ENCODE data around the gene CLIP2.
A peak's percentile ranks its signal among the peaks of the same experiment; 100 is the strongest.
"Not testable (repeated sequence)": the region's sequence is repeated elsewhere in the genome, so short reads cannot be mapped to it uniquely, and the experiment has no call there.

Gene CLIP2

DNA sequence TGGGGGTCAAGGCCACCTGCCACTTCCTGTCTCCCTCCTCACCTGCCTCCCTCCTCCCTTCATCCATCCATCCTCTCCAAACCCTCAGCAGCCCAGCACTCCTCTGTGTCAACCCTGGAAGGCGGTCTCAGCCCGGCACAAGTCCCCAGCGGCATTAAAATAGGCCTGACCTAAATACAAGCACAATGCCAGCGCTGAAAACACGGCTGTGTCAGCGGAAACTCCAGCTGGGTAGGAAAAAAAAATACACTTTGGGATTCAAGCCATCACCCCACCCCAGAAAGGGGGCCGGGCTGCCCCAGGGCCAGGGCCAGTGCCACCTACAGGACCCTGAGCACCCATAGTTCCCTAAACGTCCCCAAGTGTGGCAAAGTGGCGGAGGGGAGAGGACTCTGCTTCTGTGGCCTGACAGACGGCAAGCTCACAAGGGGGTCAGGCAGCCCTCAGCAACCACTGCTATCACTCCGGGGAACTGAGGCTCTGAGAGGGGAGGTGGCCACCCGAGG, 141.8 kb downstream of the CLIP2 start:
- no peak for DNase-seq (ENCODE audit: low read depth in 2 of 2)

DNA sequence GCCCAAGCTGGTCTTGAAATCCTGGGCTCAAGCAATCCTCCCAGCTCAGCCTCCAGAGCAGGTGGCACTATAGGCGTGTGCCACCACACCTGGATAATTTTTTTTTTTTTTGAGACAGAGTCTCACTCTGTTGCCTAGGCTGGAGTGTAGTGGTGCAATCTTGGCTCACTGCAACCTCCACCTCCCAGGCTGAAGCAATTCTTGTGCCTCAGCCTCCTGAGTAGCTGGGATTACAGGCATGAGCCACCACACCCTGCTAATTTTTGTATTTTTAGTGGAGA, 148.0 kb downstream of the CLIP2 start:
- not testable (repeated sequence) for DNase-seq (ENCODE audit: low read depth in 2 of 2)

DNA sequence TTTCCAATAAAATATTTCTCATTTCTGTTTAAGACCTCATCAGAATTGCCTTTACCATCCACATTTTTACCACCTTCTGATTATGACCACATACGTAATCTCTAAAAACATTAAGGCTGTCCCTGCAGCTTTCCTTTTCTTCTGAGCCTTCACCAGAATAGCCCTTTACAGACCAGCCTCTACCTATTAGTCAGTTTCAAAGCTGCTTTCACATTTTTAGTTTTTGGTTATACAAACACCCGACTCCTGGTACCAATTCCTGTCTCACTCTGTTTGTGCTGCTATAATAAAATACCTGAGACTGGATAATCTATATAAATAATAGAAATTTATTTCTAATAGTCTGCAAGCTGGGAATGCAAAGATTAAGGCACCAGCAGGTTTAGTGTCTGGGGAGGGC, 149.1 kb downstream of the CLIP2 start:
- no peak for DNase-seq (ENCODE audit: low read depth in 2 of 2)

DNA sequence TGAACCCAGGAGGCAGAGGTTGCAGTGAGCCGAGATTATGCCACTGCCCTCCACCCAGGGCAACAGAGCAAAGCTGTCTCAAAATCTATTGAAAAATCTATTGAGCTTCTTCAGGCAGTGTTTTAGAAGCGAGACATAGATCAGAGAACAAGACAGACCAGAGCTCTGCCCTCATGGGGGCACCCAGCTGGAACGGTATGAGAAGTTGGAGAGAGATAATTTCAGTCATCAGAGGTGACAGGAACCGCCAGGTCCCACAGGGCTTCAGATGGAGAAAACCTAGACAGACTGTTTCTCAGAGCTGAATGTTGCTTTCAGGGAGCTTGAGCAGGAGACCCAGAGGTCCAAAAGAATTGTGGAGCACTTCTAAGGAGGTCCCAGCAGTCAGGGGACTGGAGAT, 150.3 kb downstream of the CLIP2 start:
- no peak for DNase-seq (ENCODE audit: low read depth in 2 of 2)

DNA sequence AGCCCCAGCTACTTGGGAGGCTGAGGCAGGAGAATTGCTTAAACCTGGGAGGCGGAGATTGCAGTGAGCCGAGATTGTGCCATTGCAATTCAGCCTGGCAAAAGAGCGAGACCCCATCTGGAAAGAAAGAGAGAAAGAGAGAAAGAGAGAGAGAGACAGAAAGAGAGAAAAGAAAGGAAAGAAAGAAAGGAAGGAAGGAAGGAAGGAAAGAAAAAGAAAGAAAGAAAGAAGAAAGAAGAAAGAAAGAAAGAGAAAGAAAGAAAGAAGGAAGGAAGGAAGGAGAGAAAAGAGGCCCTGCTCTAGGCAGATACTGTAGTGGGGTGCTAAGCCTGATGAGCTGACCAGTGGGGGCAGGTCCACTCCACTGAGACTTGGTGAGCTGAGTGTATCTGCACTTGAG, 150.9 kb downstream of the CLIP2 start:
- not testable (repeated sequence) for DNase-seq (ENCODE audit: low read depth in 2 of 2)

DNA sequence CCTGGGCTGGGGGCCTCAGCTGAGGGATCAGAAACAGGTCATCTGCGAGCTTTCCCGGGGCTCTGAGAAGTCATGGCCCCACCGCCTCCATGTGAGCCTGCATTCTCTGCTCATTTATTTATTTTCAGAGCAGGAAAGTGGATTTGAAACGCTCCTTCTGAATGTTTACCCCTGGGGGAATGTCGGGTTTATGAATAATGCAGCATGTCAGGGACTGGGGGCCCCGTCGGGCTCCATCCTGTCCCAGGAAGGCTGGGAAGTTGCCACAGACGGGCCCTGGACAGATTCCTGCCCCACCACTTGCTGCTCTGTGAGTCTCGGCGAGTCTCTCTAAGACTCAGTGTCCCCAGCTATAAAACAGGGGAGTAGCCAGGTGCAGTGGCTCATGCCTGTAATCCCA, 152.6 kb downstream of the CLIP2 start:
- DNase-seq (ENCODE audit: low read depth in 2 of 2), result no peak

DNA sequence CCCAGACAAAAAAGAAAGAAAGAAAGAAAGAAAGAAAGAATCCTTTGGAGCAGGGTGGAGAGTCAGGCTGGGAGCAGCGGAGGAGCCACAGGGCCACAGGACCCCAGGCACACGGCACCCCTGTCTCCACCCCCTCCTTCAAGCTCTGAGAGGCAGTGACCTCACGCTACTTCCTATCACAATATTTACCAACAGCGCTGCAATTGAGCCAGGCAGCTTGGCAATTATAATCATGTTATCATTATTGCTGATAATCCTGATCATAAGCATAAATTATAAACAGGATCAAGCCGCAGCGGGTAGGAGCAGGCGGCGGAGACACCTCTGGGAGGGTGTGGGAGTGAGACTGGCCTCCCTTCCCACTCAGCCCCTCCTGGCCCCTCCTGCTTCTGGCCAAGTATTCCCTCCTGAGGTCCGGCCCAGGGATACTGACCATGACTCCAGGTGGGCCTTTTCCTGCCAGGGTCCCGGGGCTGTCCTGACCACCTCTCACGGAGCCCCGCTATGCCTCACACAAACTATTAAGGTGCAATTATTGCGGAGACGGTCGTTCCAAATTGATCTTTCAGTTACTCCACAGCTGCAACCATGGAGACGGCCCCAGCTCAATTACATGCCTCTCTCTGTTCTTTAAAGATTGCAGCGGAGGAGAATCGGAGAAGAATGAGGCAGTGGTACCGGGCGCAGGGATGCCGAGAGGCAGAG, 154.5 kb downstream of the CLIP2 start:
- DNase-seq (ENCODE audit: low read depth in 2 of 2), result no peak

DNA sequence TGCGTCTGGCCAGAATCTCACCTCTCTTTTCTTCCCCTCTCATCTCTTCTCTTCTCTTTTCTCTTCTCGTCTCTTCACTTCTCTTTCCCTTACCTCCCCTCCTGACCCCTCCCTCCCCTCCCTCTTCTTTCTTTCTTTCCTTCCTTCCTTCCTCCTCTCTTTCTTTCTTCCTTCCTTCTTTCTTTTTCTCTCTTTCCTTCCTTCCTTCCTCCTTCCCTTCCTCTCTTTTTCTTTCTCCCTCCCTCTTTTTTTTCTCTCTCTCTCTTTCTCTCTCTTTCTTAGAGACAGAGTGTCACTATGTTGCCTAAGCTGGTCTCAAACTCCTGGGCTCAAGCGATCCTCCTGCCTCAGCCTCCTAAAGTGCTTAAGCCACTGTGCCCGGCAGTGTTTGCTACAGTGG, 159.9 kb downstream of the CLIP2 start:
- no peak for DNase-seq (ENCODE audit: low read depth in 2 of 2)

DNA sequence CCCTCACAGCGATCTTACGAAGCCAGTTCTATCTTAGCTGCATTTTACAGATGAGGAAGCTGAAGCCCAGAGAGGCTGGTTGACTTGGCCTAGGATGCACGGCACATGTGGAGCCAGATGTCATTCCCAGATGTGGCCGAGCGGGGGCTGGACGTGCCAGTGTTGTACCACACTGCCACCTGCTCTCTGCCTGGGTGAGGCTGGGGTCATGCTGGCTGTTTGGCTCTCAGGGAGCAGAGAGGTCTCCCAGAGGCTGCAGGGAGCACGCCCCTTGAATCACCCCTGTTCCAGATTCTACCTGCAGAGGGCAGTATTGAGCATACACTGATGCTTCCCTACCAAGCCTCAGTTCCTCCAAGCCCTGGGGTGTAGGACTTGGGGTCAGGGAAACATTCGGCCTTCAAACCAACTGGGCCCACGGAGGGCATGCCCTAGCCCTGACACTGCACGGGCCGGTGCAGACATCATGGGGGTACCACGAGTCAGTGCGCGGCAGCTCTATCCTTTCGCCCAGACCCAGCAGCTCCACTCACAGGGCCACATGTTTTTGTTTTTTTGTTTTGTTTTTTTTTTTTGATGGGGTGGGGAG, 160.7 kb downstream of the CLIP2 start:
- peak; percentile 51 to 66 for DNase-seq (ENCODE audit: low read depth in 2 of 2)

DNA sequence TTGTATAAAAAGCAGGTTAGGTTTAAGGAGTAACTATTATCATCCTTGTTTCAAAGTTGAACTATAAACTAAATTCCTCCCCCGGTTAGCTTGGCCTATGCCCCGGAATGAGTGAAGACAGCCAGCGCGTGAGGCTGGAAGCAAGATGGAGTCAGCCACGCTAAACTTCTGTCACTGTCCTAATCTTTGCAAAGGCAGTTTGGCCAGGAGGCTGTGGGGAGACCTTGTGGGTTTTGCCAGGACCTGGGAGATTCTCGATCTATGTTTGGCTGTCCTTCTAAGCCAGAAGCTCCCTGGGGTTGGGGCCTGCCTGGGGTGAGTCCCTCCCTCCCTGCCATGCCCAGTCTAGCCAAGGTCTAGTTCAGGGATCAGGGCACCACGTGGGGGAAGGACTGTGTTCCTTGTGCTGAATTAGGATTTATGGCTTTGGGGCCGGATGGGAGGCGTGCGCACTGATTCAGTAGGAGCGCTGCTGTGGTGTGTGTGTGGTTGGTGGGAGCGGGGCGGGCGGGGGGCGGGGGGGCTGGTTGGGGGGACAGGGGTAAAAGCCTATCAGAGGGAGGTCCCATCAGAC, 163.6 kb downstream of the CLIP2 start:
- no peak for DNase-seq (ENCODE audit: low read depth in 2 of 2)

DNA sequence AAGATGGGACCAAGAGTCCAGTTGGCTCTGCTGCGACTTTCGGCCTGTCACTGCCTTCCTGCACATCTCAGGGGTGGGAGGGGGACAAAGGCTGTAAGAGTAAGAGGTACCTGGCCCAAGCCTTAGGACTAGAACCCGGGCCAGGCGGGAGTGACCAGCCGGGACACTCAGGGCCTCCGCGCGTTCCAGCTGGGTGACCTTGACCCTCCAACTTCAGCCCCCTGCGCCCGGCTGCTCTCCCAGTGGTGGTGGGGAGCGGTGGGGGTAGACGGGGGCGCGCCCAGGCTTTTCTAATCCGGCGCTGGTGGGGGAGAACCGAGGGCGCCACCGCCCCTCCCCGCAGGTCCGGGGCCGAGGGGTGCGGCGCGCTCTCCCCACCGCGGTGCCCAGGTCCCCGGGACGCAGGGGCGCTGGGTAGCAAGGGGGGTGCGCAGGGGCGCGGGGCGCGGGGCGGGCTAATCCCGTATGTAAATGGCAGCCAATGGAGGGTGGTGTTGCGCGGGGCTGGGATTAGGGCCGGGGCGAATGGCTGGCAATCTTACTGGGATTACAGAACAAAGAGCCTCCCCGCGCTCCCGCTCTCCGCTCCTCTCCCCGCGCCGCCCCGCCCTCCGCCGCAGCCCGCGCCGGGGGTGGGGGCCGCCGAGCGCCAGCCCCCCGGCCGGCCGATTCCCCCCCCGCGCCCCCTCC, 164.3 kb downstream of the CLIP2 start, which contains the start of gene GTF2IRD1:
GTF2IRD1 (plus strand) TSS at position 585 of the 690 bp plus-strand sequence. CDS start 54,175 bp downstream, outside the sequence.
- DNase-seq (ENCODE audit: low read depth in 2 of 2), result peak; percentile 25 to 33

DNA sequence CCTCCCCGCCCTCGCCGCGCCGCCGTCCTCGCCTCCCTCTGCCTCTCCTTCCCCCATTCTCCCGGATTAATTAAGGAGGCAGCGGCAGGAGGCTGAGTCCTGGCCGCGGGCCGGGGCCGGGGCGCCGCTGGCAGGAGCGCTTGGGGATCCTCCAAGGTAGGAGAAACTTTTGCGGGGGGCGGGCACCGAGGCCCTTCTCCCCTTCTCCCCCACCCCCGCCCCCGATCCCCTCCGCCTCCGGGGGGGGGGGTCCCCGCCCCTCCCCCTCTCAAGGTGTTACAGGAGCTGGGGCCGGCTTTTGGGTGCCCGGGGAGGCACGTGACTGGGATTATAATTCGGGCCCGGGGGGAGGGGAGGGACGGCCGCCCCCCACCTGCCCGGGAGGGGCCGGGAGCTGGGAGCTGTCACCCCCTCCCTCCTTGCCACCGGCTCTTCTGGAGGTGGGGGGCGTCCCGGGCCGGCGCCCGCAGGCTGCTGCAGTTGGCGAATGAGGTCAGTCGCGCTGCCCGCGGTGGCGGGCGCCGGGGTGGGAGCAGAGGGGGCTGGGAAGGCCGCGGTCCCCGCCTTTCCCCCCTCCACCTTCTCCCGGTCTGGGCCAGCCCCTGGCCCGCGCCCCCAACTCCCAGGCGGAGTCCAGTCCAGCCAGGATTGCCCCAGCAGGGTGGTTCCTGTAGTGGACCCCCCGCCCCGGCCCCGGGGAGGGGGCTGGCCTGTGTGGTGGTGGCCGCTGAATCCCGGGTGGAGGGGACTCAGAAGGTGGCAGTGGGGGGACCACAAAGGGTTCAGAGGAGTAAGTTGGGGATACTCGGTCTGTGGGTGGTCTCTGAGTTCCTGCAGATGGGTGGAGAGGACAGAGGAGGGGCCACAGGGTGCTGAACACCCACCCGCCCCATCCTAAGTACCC, 165.1 kb downstream of the CLIP2 start:
- no peak for DNase-seq (ENCODE audit: low read depth in 2 of 2)

DNA sequence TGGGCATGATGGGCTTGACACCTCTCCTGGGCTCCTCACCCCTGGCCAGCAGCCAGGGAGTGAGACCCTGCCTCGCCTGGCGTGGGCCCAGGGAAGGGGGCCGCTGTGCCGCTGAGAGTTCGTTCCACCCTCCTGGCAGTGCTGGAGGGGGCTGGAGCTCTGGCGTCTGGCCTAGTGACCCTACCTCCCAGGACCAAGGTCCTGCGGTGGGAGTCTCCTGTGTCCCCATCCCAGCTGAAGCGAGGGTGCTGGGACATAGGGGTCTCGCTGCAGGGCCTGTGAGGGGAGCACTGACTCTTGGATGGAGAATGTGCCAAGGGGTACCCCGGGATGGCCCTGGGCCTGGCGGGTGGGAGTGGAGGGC, 165.7 kb downstream of the CLIP2 start:
- DNase-seq (ENCODE audit: low read depth in 2 of 2), result no peak

DNA sequence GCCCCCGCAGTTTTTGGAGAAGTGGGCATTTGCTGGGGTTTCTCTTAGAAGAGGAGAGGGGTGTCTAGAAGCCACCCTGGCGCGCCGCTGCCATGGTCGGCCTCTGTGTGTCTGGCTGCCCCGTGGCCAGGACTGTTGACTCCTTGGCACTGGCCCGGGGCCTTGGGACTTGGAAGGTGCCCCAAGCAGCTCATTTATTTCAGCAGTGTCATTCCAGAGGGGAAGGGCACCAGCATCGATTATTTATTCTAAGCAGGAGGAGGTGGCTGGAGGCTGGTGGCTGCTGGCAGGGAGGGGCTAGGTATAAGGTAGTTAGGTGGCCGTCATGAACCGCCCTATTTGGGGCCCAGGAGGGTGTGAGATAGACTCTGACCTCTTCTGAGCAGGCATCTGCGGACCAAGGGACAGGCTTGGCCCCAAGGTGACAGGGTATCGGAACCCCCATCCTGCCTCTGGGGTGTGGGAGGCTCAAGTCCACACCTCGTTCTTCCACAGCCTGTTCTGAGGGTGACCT, 166.1 kb downstream of the CLIP2 start:
- no peak for DNase-seq (ENCODE audit: low read depth in 2 of 2)

Data from stimulated activated CD4-positive, alpha-beta T cell treated with anti-CD3 and anti-CD28 coated beads, Interleukin-15, amount 100 ng/mL, for 48 hours (primary cell).